PC-3 (cell line): ENCODE data around the gene ATP2B3. TPM values are rescaled to one million over a fixed set of nuclear protein-coding genes. Genes with fewer than 3 reads are reported as not detected.
"Not testable (repeated sequence)": the region's sequence is repeated elsewhere in the genome, so short reads cannot be mapped to it uniquely, and the experiment has no call there.

Experiments
- ATAC-seq: fragments of 200-7000 bp; cut with Tn5 transposase; 2 replicates; pipeline ENCODE4 v1.9.1; 2020; ENCODE audit warnings: mild to moderate bottlenecking, moderate library complexity
- BruUV-seq: library from RNA; stranded (reverse); fragments of 400-500 nt; replicated peaks from 2 replicates; lab custom pipeline; 2021; lab: Mats Ljungman, UMichigan
- CTCF ChIA-PET: fragments of 300-600 bp; sonication (Branson Sonifier 250); formaldehyde crosslinking; loops from one replicate; lab custom pipeline; 2022; ENCODE audit warnings: antibody characterized with exemption; lab: Charles Lee
- POLR2A ChIA-PET: fragments of 300-600 bp; sonication (Branson Sonifier 250); formaldehyde crosslinking; loops from one replicate; lab custom pipeline; 2022; ENCODE audit warnings: antibody characterized with exemption; ENCODE audit not compliant: unreplicated experiment; lab: Charles Lee
- DNase-seq: peaks from one replicate; pipeline ENCODE4 v3.0.0-alpha.2; 2015
- H2AFZ ChIP-seq: fragments of 300-600 bp; sonication (generic); 2 replicates; pipeline ENCODE4 v1.6.0; 2016; ENCODE audit warnings: antibody characterized with exemption, low read length
- H3F3A ChIP-seq: fragments of 300-600 bp; sonication (generic); one replicate; pipeline ENCODE4 v1.6.0; 2017; ENCODE audit warnings: antibody characterized with exemption, low read length, control low read depth, mild to moderate bottlenecking; ENCODE audit not compliant: unreplicated experiment
- H3K27ac ChIP-seq: fragments of 300-600 bp; sonication (generic); 2 replicates; pipeline ENCODE4 v1.5.1; 2016; ENCODE audit warnings: mild to moderate bottlenecking, low read length
- H3K27me3 ChIP-seq: fragments of 300-600 bp; sonication (generic); 2 replicates; pipeline ENCODE4 v1.6.1; 2016; ENCODE audit warnings: low read length, mixed read lengths
- H3K36me3 ChIP-seq: fragments of 300-600 bp; sonication (generic); 2 replicates; pipeline ENCODE4 v1.6.1; 2016; ENCODE audit warnings: low read depth, mixed run types, low read length, mixed read lengths
- H3K4me1 ChIP-seq: fragments of 300-600 bp; sonication (generic); 2 replicates; pipeline ENCODE4 v1.5.1; 2016; ENCODE audit warnings: low read length; ENCODE audit not compliant: insufficient read depth
- H3K4me2 ChIP-seq: fragments of 300-600 bp; sonication (generic); 2 replicates; pipeline ENCODE4 v1.6.0; 2016; ENCODE audit warnings: low read length
- H3K4me3 ChIP-seq: fragments of 300-600 bp; sonication (generic); 2 replicates; pipeline ENCODE4 v1.5.1; 2016; ENCODE audit warnings: mild to moderate bottlenecking, low read length, mixed read lengths
- H3K79me2 ChIP-seq: fragments of 300-600 bp; sonication (generic); 2 replicates; pipeline ENCODE4 v1.6.1; 2017; ENCODE audit warnings: low read length, mixed read lengths
- H3K9ac ChIP-seq: fragments of 300-600 bp; sonication (generic); 2 replicates; pipeline ENCODE4 v1.6.0; 2016; ENCODE audit warnings: mild to moderate bottlenecking, low read length
- H3K9me2 ChIP-seq: fragments of 300-600 bp; sonication (generic); replicated peaks from 2 replicates; pipeline ENCODE4 v1.6.1; 2016; ENCODE audit warnings: mixed run types, low read length, mixed read lengths
- H3K9me3 ChIP-seq: fragments of 300-600 bp; sonication (generic); 2 replicates; pipeline ENCODE4 v1.6.1; 2016; ENCODE audit warnings: low read length, mixed read lengths
- H4K20me1 ChIP-seq: fragments of 300-600 bp; sonication (generic); 2 replicates; pipeline ENCODE4 v1.6.1; 2016; ENCODE audit warnings: low read length, mixed read lengths
- CTCF ChIP-seq: fragments of 300-600 bp; sonication (generic); conservative IDR thresholded peaks from 2 replicates; pipeline ENCODE4 v1.5.1; 2017; ENCODE audit warnings: antibody characterized with exemption, low read depth, mild to moderate bottlenecking, low read length
- EZH2 ChIP-seq: fragments of 300-600 bp; sonication (generic); IDR thresholded peaks from one replicate; pipeline ENCODE4 v1.6.1; 2017; ENCODE audit warnings: antibody characterized with exemption, mild to moderate bottlenecking, low read length; ENCODE audit not compliant: unreplicated experiment
- EZH2phosphoT487 ChIP-seq: fragments of 300-600 bp; sonication (generic); IDR thresholded peaks from 2 replicates; pipeline ENCODE4 v1.6.1; 2018; ENCODE audit warnings: mild to moderate bottlenecking, antibody characterized with exemption, low read length, borderline replicate concordance
- intact Hi-C: fragments of 100-400 bp; cut with micrococcal nuclease; formaldehyde crosslinking; loops from 2 replicates; pipeline ENCODE4 v1.9.0; 2023
- total RNA-seq: library from RNA; depleted of rRNA; stranded (reverse); fragments of >200 nt; gene quantifications from 2 replicates; pipeline ENCODE4 v1.2.3, GENCODE V29; 2014

ATP2B3 gene
- total RNA-seq, 1 experiment from 2014 or later, result not detected

GRCh38 chrX:153601511-153602110 lies 84.2 kb downstream of the ATP2B3 start:
- H3K79me2 ChIP-seq, result peaks cover 22% of the 10 kb centered on the region
- intact Hi-C loops, result no loop called here
- no peaks in the 10 kb centered on the region for H3K36me3 ChIP-seq
- H3F3A ChIP-seq, result no peaks in the 10 kb centered on the region
- BruUV-seq, result no TSS peak
- H2AFZ ChIP-seq, result no peak overlapping the region
- no peak overlapping the region for H3K9ac ChIP-seq
- no peak overlapping the region for H3K4me3 ChIP-seq
- peaks cover 17% of the 10 kb centered on the region for H4K20me1 ChIP-seq
- no peak overlapping the region for H3K27ac ChIP-seq
- DNase-seq (no peak), ATAC-seq (no peak)
- POLR2A ChIA-PET, result no interaction called here
- TF ChIP-seq EZH2, result no peak
- no peak for TF ChIP-seq EZH2phosphoT487
- no peak for TF ChIP-seq CTCF
- peaks cover 6% of the 10 kb centered on the region; the same call in 1 of the 2 replicates for H3K4me1 ChIP-seq
- H3K4me2 ChIP-seq, result no peak overlapping the region
- CTCF ChIA-PET, result no interaction called here
- H3K9me3 ChIP-seq, result no peaks in the 10 kb centered on the region
- no peaks in the 10 kb centered on the region for H3K9me2 ChIP-seq
- no peaks in the 10 kb centered on the region for H3K27me3 ChIP-seq

- Histone ChIP-seq H3K36me3 (no peaks in the 10 kb centered on the region), H3K9me3 (no peaks in the 10 kb centered on the region), H3K27ac (no peak overlapping the region), H3K4me3 (no peak overlapping the region), H3F3A (no peaks in the 10 kb centered on the region), H3K4me2 (no peak overlapping the region), H3K9ac (no peak overlapping the region), H2AFZ (no peak overlapping the region), H4K20me1 (peaks cover 8% of the 10 kb centered on the region), H3K79me2 (peaks cover 12% of the 10 kb centered on the region), H3K27me3 (no peaks in the 10 kb centered on the region), H3K9me2 (no peaks in the 10 kb centered on the region), H3K4me1 (peaks cover 5% of the 10 kb centered on the region; the same call in 1 of the 2 replicates)
- no peak for ATAC-seq
- TF ChIP-seq EZH2, result no peak
- TF ChIP-seq CTCF, result no peak
- no peak for TF ChIP-seq EZH2phosphoT487
- no peak for DNase-seq
- intact Hi-C loops, result no loop called here
- ChIA-PET CTCF (no interaction called here), POLR2A (no interaction called here)
- no TSS peak for BruUV-seq
Observed at GRCh38 chrX:153602601-153603000, 85.2 kb downstream of the ATP2B3 start.

- TF ChIP-seq EZH2phosphoT487 (no peak), EZH2 (no peak), CTCF (no peak)
- H3K27me3 ChIP-seq, result no peaks in the 10 kb centered on the region
- 0 out of 2 replicates have a peak, but pooled peaks cover 2% of the 10 kb centered on the region for H4K20me1 ChIP-seq
- CTCF ChIA-PET, result no interaction called here
- H3K36me3 ChIP-seq, result no peaks in the 10 kb centered on the region
- H3K9me3 ChIP-seq, result no peaks in the 10 kb centered on the region
- ATAC-seq, result no peak
- H2AFZ ChIP-seq, result no peak overlapping the region
- H3K27ac ChIP-seq, result no peak overlapping the region
- POLR2A ChIA-PET, result no interaction called here
- H3K9ac ChIP-seq, result no peak overlapping the region
- no TSS peak for BruUV-seq
- H3F3A ChIP-seq, result no peaks in the 10 kb centered on the region
- H3K4me3 ChIP-seq, result no peak overlapping the region
- no peaks in the 10 kb centered on the region for H3K9me2 ChIP-seq
- intact Hi-C loops, result no loop called here
- no peak for DNase-seq
- H3K4me1 ChIP-seq, result no peaks in the 10 kb centered on the region; the same call in 1 of the 2 replicates
- H3K79me2 ChIP-seq, result peaks cover 6% of the 10 kb centered on the region
- no peak overlapping the region for H3K4me2 ChIP-seq
Observed at GRCh38 chrX:153603131-153603656, 85.8 kb downstream of the ATP2B3 start.

- H3K9me2 ChIP-seq, H3K36me3 ChIP-seq, POLR2A ChIA-PET, H3K4me1 ChIP-seq, intact Hi-C loops, H3K4me3 ChIP-seq, DNase-seq, BruUV-seq, H3F3A ChIP-seq, H3K27me3 ChIP-seq, H4K20me1 ChIP-seq, H3K79me2 ChIP-seq, ATAC-seq, H3K27ac ChIP-seq, H3K9ac ChIP-seq, H3K9me3 ChIP-seq, H2AFZ ChIP-seq, H3K4me2 ChIP-seq, CTCF ChIA-PET: not testable (repeated sequence)
Observed at GRCh38 chrX:153604666-153605380, 87.4 kb downstream of the ATP2B3 start.
